Heart left ventricle (tissue), 16 donors: ENCODE data around the gene CRYL1. TPM values are rescaled to one million over a fixed set of nuclear protein-coding genes. Genes with fewer than 3 reads are reported as not detected.
A peak's percentile ranks its signal among the peaks of the same experiment; 100 is the strongest.

Experiments
- ATAC-seq, 4 donors: fragments of 200-7000 bp; cut with Tn5 transposase; one replicate each; pipeline ENCODE4 v1.9.1; 2020 to 2022; ENCODE audit warnings: moderate library complexity in 4 of 4, mild to moderate bottlenecking in 3 of 4, moderate number of reproducible peaks in 1 of 4
- DNase-seq, 5 donors: peaks; one replicate each; pipeline ENCODE4 v3.0.0-alpha.2; 2020
- H3K27ac ChIP-seq, 12 donors: fragments of 200-600 bp; sonication (generic) in 4 of 12; one replicate each; pipeline versions ENCODE4 v1.5.0 to v1.8.0; 2016 to 2022; ENCODE audit warnings: mild to moderate bottlenecking in 2 of 12
- H3K27me3 ChIP-seq, 9 donors: fragments of 200-600 bp; sonication (generic) in 2 of 9; one replicate each; pipeline versions ENCODE4 v1.5.1 to v1.8.0; 2016 to 2022; ENCODE audit warnings: mild to moderate bottlenecking in 3 of 9
- H3K36me3 ChIP-seq, 9 donors: fragments of 200-600 bp; sonication (generic) in 2 of 9; one replicate each; pipeline versions ENCODE4 v1.5.0 to v1.8.0; 2018 to 2022; ENCODE audit warnings: mild to moderate bottlenecking in 2 of 9
- H3K4me1 ChIP-seq, 12 donors: fragments of 200-600 bp; sonication (generic) in 4 of 12; one replicate each; pipeline versions ENCODE4 v1.5.0 to v1.8.0; 2016 to 2022; ENCODE audit warnings: mild to moderate bottlenecking in 3 of 12
- H3K4me3 ChIP-seq, 12 donors: fragments of 200-600 bp; sonication (generic) in 4 of 12; one replicate each; pipeline versions ENCODE4 v1.5.0 to v1.8.0; 2017 to 2022; ENCODE audit warnings: mild to moderate bottlenecking in 9 of 12, moderate library complexity in 4 of 12
- H3K9me3 ChIP-seq, 12 donors: fragments of 200-600 bp; sonication (generic) in 4 of 12; one replicate each; pipeline versions ENCODE4 v1.5.0 to v1.8.0; 2016 to 2022; ENCODE audit warnings: mild to moderate bottlenecking in 1 of 12
- POLR2A ChIP-seq, 2 donors: fragments of 450-650 bp; IDR thresholded peaks; one replicate each; pipeline ENCODE4 v1.6.1; 2017; ENCODE audit warnings: antibody characterized with exemption in 2 of 2, mild to moderate bottlenecking in 2 of 2, moderate library complexity in 2 of 2
- WGBS, 4 donors: extraction: QIAGEN DNeasy Blood & Tissue Kit in 2 of 4; methylation state at CpG; one replicate each; pipeline versions ENCODE4 v1.1.5 to v1.1.7; 2013 to 2018; 5-methylcytosine and 5-hydroxymethylcytosine counted together
- intact Hi-C, 10 donors: fragments of 100-400 bp; cut with DNase I; formaldehyde crosslinking; loops; one replicate each; pipeline versions ENCODE4 v1.11.1 to v1.14.2; 2022
- polyA plus RNA-seq, 2 donors: library from polyadenylated mRNA; stranded (reverse); fragments of 200-250 nt; gene quantifications; one replicate each; pipeline ENCODE4 v1.2.3, GENCODE V29; 2013
- total RNA-seq, 9 donors: library from RNA; depleted of rRNA in 2 of 9; stranded (reverse); fragments of >200 nt in 2 of 9; fragmentation: NEBNext Ultra II Directional in 3 of 9; extraction: Animal tissue kit (Norgen Biotek cat#: 25700) in 3 of 9; gene quantifications; one replicate each; pipeline versions ENCODE4 v1.1.0 to v1.2.4, GENCODE V29; 2016 to 2023
- TF ChIP-seq, protein P1 (sequence below), 12 donors: fragments of 200-600 bp; sonication (generic) in 4 of 12; IDR thresholded peaks; one replicate each; pipeline versions ENCODE4 v1.5.0 to v1.8.0; 2018 to 2022; ENCODE audit warnings: antibody characterized with exemption in 12 of 12, mild to moderate bottlenecking in 5 of 12
- donor health status: ischemic (EF 13 %, LVEDD 7.1; RV severe dilation, severe dysfunction).
- donor health status: healthy with polysubstance abuse.
- donor health status: DM: no; HTN: yes; CAD: no.
- donor health status: DM: no; HTN: no; CAD: no.
- donor health status: ischemic (EF 25% LVEDD 6.9; RV normal size, moderate dysfunction).
- donor health status: ischemic (EF 25% LVEDD 5.7; RV mildly dilated, moderate dysfunction).
- donor health status: healthy.
- donor health status: DM: yes; HTN: yes; CAD: no.
- donor health status: ischemic (EF 35%, LVEDD 5.7; RV mildly dilated, moderate dysfunction).
- donor health status: nonischemic (EF 11% LVEDD 7.7; RV severe dilation, severe dysfunction).
- donor health status: DM: yes; HTN: yes; CAD: no.
- donor health status: PGD.
- donor health status: ischemic (EF 29% LVEDD 5.4; RV normal size, mild dysfunction).
- donor health status: nonischemic (EF 23%, LVEDD 6.1; RV moderate dilation, normal function).

CRYL1 gene
- total and polyA plus RNA-seq, 11 donors: 10.7 to 36.5 (median 20.9) TPM

DNA sequence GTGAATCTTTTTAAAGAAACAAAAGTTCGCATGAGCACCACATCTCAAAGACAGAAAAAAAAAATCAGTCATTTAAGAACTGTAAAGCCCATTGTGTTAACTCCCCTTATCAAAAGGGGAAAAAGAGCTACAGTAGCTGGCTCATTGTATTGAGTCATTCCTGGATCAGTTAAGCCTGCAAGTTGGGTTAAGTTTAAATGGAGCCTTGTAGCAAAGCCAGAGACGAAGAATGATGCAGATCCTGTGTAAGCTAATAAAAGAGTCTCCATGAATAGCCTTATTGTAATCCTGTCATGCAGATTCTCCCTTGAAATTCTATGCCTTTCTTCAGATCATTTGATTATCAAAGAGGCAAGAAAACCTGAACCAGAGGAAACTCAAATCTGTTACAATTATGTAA, 83.8 kb downstream of the CRYL1 start:
- WGBS, 4 donors: 54 to 66% (median 59%) methylated on average over 2 of the region's 2 CpGs
- Histone ChIP-seq H3K9me3 (peaks cover 0 to 13% (median 0%) of the 10 kb centered on the region in 12 donors), H3K27me3 (no peaks in the 10 kb centered on the region), H3K4me1 (peaks cover 0 to 15% (median 0%) of the 10 kb centered on the region in 12 donors), H3K27ac (peak overlapping the region in 1 of 12 donors; percentile 39), H3K4me3 (no peak overlapping the region), H3K36me3 (peaks cover 0 to 5% (median 0%) of the 10 kb centered on the region in 9 donors)
- no peak for TF ChIP-seq POLR2A (IDR thresholded peaks at IDR 0.05)
- TF ChIP-seq, protein P1, sequence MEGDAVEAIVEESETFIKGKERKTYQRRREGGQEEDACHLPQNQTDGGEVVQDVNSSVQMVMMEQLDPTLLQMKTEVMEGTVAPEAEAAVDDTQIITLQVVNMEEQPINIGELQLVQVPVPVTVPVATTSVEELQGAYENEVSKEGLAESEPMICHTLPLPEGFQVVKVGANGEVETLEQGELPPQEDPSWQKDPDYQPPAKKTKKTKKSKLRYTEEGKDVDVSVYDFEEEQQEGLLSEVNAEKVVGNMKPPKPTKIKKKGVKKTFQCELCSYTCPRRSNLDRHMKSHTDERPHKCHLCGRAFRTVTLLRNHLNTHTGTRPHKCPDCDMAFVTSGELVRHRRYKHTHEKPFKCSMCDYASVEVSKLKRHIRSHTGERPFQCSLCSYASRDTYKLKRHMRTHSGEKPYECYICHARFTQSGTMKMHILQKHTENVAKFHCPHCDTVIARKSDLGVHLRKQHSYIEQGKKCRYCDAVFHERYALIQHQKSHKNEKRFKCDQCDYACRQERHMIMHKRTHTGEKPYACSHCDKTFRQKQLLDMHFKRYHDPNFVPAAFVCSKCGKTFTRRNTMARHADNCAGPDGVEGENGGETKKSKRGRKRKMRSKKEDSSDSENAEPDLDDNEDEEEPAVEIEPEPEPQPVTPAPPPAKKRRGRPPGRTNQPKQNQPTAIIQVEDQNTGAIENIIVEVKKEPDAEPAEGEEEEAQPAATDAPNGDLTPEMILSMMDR (IDR thresholded peaks at IDR 0.05): no peak
- intact Hi-C loops: no loop called here
- ATAC-seq: no peak
- no peak for DNase-seq

DNA sequence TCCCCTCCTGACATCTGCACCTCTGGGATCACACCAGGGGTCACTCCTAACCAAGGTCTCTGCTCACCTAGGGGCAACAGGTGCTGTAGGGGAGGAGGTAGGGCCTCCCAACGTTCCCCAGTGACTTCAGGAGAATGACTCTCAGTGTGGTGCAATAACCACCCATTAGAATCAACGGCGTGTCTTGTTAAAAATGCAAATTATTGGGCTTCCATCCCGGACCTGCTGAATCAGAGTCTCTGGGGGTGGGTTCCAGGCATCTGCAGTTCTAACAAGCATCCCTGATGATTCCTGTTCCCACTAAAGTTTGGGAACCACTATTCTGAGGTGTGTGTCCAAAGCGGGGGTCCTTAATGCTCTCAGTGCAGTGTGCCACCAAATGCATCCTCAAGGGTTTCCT, 84.6 kb downstream of the CRYL1 start:
- no peak overlapping the region for H3K4me3 ChIP-seq
- intact Hi-C loops: no loop called here
- DNase-seq (no peak), ATAC-seq (no peak)
- TF ChIP-seq, protein P1 (IDR thresholded peaks at IDR 0.05): no peak
- TF ChIP-seq POLR2A (IDR thresholded peaks at IDR 0.05): no peak
- H3K27ac ChIP-seq: no peak overlapping the region
- H3K36me3 ChIP-seq: peaks cover 0 to 5% (median 0%) of the 10 kb centered on the region in 9 donors
- peaks cover 0 to 11% (median 0%) of the 10 kb centered on the region in 12 donors for H3K4me1 ChIP-seq
- H3K27me3 ChIP-seq: no peaks in the 10 kb centered on the region
- WGBS, 4 donors: 69 to 98% (median 78%) methylated on average over 4 to 5 of the region's 5 CpGs
- peaks cover 0 to 10% (median 0%) of the 10 kb centered on the region in 12 donors for H3K9me3 ChIP-seq

DNA sequence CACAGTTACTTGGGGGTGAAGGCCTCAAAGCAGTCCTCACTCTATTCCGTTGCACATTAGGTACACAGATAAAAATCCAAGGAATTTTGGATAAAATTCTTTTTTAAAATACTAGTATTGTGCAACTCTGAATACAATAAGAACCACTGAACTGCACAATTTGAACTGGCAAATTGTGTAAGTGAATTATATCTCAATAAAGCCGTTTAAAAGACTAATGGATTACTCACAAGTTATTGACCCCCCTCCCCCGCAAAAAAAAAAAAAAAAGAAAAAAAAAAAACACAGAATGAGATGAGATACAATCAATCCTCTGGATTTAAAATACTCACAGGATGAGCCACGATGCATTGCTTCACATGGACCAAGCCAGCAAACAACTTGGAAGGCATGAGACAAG, 86.4 kb downstream of the CRYL1 start:
- Histone ChIP-seq H3K27me3 (no peaks in the 10 kb centered on the region), H3K4me1 (peaks cover 0 to 9% (median 0%) of the 10 kb centered on the region in 12 donors), H3K27ac (no peak overlapping the region), H3K36me3 (peaks cover 0 to 5% (median 0%) of the 10 kb centered on the region in 9 donors), H3K9me3 (no peaks in the 10 kb centered on the region), H3K4me3 (no peak overlapping the region)
- ATAC-seq (no peak), DNase-seq (no peak)
- intact Hi-C loops: no loop called here
- no peak for TF ChIP-seq POLR2A (IDR thresholded peaks at IDR 0.05)
- TF ChIP-seq, protein P1 (IDR thresholded peaks at IDR 0.05): no peak
- WGBS, 4 donors: 90 to 94% (median 92%) methylated on average over 4 of the region's 4 CpGs

DNA sequence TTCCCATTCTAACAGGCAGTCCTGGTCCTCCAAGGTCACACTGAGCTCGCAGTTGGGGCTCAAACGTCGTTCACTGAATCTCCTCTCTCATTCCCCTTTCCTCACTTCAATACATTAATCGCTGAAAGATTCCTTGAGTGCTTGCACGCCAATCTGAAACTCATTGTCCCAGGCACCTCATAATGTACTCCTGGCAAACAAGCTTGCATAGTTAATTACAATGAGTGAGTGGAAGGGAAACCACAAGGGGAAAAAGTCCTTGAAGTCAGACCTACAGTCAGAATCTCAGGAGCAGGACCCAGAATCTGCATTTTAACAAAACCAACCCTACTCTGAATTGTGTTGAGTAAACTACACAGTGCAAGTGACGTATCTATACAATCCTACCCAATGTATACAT, 86.9 kb downstream of the CRYL1 start:
- WGBS, 4 donors: 74 to 84% (median 82%) methylated on average over 6 of the region's 6 CpGs
- TF ChIP-seq, protein P1 (IDR thresholded peaks at IDR 0.05): no peak
- TF ChIP-seq POLR2A (IDR thresholded peaks at IDR 0.05): no peak
- peaks cover 0 to 9% (median 0%) of the 10 kb centered on the region in 12 donors for H3K4me1 ChIP-seq
- intact Hi-C loops: no loop called here
- peaks cover 0 to 5% (median 0%) of the 10 kb centered on the region in 9 donors for H3K36me3 ChIP-seq
- DNase-seq (no peak), ATAC-seq (no peak)
- no peaks in the 10 kb centered on the region for H3K27me3 ChIP-seq
- no peaks in the 10 kb centered on the region for H3K9me3 ChIP-seq
- H3K4me3 ChIP-seq: no peak overlapping the region
- H3K27ac ChIP-seq: no peak overlapping the region
